Measurements from ENCODE around the gene SIGLEC14.

GRCh38 chr19:51676566-51677083 is 30.0 kb upstream of the SIGLEC14 start:
- TF ChIP-seq MXI1 (conservative IDR thresholded peaks at IDR 0.05; ENCODE audit: poor library complexity, severe bottlenecking) (no peak), CTCF (IDR thresholded peaks at IDR 0.05; ENCODE audit: poor library complexity, severe bottlenecking) (no peak), EZH2 (IDR thresholded peaks at IDR 0.05; ENCODE audit: borderline replicate concordance, insufficient read depth, low read length, poor library complexity, severe bottlenecking) (no peak), TAF1 (IDR thresholded peaks at IDR 0.05; ENCODE audit: low read depth) (no peak), POLR2AphosphoS5 (IDR thresholded peaks at IDR 0.05) (no peak), EP300 (conservative IDR thresholded peaks at IDR 0.05; ENCODE audit: poor library complexity, severe bottlenecking) (no peak), RAD21 (conservative IDR thresholded peaks at IDR 0.05) (no peak), SMC3 (conservative IDR thresholded peaks at IDR 0.05; ENCODE audit: poor library complexity) (no peak)
